ENCODE results near the gene ERN1. TPM values are rescaled to one million over a fixed set of nuclear protein-coding genes. Genes with fewer than 3 reads are reported as not detected.
A peak's percentile ranks its signal among the peaks of the same experiment; 100 is the strongest.

Gene ERN1
- total and polyA plus RNA-seq, 4 donors = 8.3 to 34.2 (median 19.4) TPM

- ATAC-seq (ENCODE audit: insufficient read depth, low FRiP score) (no peak), DNase-seq (no peak)
- 94 to 100% methylated on average over 2 of the region's 2 CpGs for WGBS, 2 donors
- Histone ChIP-seq H3K4me1 (ENCODE audit: control insufficient read depth in 5 of 5, insufficient read depth in 5 of 5, low read length in 5 of 5) (peaks cover 28 to 63% (median 38%) of the 10 kb centered on the region in 5 donors), H3K9ac (ENCODE audit: insufficient read depth in 1 of 2, low read length in 2 of 2) (no peak overlapping the region), H3K27ac (ENCODE audit: low read depth in 1 of 2, low read length in 1 of 2) (peak overlapping the region in 1 of 2 donors; percentile 35), H3K9me3 (ENCODE audit: control insufficient read depth in 4 of 4, insufficient read depth in 3 of 4, low read length in 3 of 4) (no peaks in the 10 kb centered on the region), H3K27me3 (ENCODE audit: control insufficient read depth in 3 of 3, insufficient read depth in 3 of 3, low read length in 2 of 3) (no peaks in the 10 kb centered on the region), H3K4me3 (no peak overlapping the region), H3K36me3 (ENCODE audit: control insufficient read depth in 4 of 4, insufficient read depth in 4 of 4, low read length in 4 of 4) (peaks cover 0 to 9% (median under 1%) of the 10 kb centered on the region in 4 donors)
- no peak for TF ChIP-seq CTCF (IDR thresholded peaks at IDR 0.05; ENCODE audit: control extremely low read depth, extremely low read depth)
These were observed 27.8 kb upstream of the ERN1 start for GRCh38 chr17:64157669-64158180.

GRCh38 chr17:64156670-64157069 is 26.7 kb upstream of the ERN1 start:
- Histone ChIP-seq H3K4me1 (ENCODE audit: control insufficient read depth in 5 of 5, insufficient read depth in 5 of 5, low read length in 5 of 5) (peaks cover 27 to 70% (median 43%) of the 10 kb centered on the region in 5 donors), H3K36me3 (ENCODE audit: control insufficient read depth in 4 of 4, insufficient read depth in 4 of 4, low read length in 4 of 4) (peaks cover 0 to 12% (median 2%) of the 10 kb centered on the region in 4 donors), H3K9ac (ENCODE audit: insufficient read depth in 1 of 2, low read length in 2 of 2) (peak overlapping the region in 1 of 2 donors; percentile 42), H3K27me3 (ENCODE audit: control insufficient read depth in 3 of 3, insufficient read depth in 3 of 3, low read length in 2 of 3) (no peaks in the 10 kb centered on the region), H3K4me3 (no peak overlapping the region), H3K27ac (ENCODE audit: low read depth in 1 of 2, low read length in 1 of 2) (peak overlapping the region; percentile 57 to 77), H3K9me3 (ENCODE audit: control insufficient read depth in 4 of 4, insufficient read depth in 3 of 4, low read length in 3 of 4) (no peaks in the 10 kb centered on the region)
- WGBS, 2 donors = 95 to 98% methylated on average over 2 of the region's 2 CpGs
- DNase-seq (no peak), ATAC-seq (ENCODE audit: insufficient read depth, low FRiP score) (no peak)
- TF ChIP-seq CTCF (IDR thresholded peaks at IDR 0.05; ENCODE audit: control extremely low read depth, extremely low read depth) = no peak

GRCh38 chr17:64155751-64156544 is 26.0 kb upstream of the ERN1 start:
- Histone ChIP-seq H3K4me1 (ENCODE audit: control insufficient read depth in 5 of 5, insufficient read depth in 5 of 5, low read length in 5 of 5) (peaks cover 27 to 70% (median 43%) of the 10 kb centered on the region in 5 donors), H3K27me3 (ENCODE audit: control insufficient read depth in 3 of 3, insufficient read depth in 3 of 3, low read length in 2 of 3) (no peaks in the 10 kb centered on the region), H3K4me3 (no peak overlapping the region), H3K27ac (ENCODE audit: low read depth in 1 of 2, low read length in 1 of 2) (peak overlapping the region; percentile 71 to 77), H3K9me3 (ENCODE audit: control insufficient read depth in 4 of 4, insufficient read depth in 3 of 4, low read length in 3 of 4) (no peaks in the 10 kb centered on the region), H3K36me3 (ENCODE audit: control insufficient read depth in 4 of 4, insufficient read depth in 4 of 4, low read length in 4 of 4) (peaks cover 0 to 12% (median 4%) of the 10 kb centered on the region in 4 donors), H3K9ac (ENCODE audit: insufficient read depth in 1 of 2, low read length in 2 of 2) (peak overlapping the region in 1 of 2 donors; percentile 50)
- TF ChIP-seq CTCF (IDR thresholded peaks at IDR 0.05; ENCODE audit: control extremely low read depth, extremely low read depth) = no peak
- 62 to 72% methylated on average over 11 of the region's 11 CpGs for WGBS, 2 donors
- ATAC-seq (ENCODE audit: insufficient read depth, low FRiP score) (peak; percentile 51), DNase-seq (peak; percentile 58 to 87 (median 74))
